ENCODE measurements around the gene COG5.

DNA sequence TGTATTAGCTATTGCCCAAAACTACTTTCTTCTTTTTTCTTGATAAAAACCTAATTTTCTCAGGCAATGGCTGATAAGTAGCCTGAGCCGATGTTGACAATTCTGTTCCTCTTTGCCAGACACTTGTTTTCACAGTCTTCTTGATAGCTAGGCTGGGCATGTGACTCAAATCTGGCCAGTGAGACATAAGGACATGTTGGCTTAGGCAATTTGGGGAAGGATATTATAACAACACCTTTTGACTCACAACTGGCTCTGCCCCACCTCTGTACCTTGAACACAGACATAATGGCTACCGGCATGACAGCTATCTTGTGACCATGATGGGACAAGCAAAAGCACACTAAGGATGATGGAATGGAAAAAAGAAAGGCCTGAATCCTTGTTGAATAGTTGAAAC lies 166.7 kb downstream of the COG5 start:
- TF ChIP-seq CEBPB (IDR thresholded peaks at IDR 0.05; ENCODE audit: low read depth, low read length) = no peak
- TF ChIP-seq POLR2A (IDR thresholded peaks at IDR 0.05; ENCODE audit: low read depth, low read length) = no peak
- TF ChIP-seq CTCF (conservative IDR thresholded peaks at IDR 0.05; ENCODE audit: low read depth, low read length) = no peak
- TF ChIP-seq RAD21 (IDR thresholded peaks at IDR 0.05; ENCODE audit: low read length) = no peak
- TF ChIP-seq MAZ (IDR thresholded peaks at IDR 0.05; ENCODE audit: borderline replicate concordance, low read depth, low read length) = no peak
- TF ChIP-seq RCOR1 (IDR thresholded peaks at IDR 0.05; ENCODE audit: insufficient replicate concordance, low read length) = no peak
- no peak for TF ChIP-seq MXI1 (IDR thresholded peaks at IDR 0.05; ENCODE audit: borderline replicate concordance, low read depth, low read length)
- no peak for TF ChIP-seq MAFK (IDR thresholded peaks at IDR 0.05; ENCODE audit: low read depth, low read length)
- TF ChIP-seq CHD1 (IDR thresholded peaks at IDR 0.05; ENCODE audit: low read depth, low read length) = no peak
- TF ChIP-seq NFE2L2 (IDR thresholded peaks at IDR 0.05; ENCODE audit: low read depth, low read length) = no peak
- TF ChIP-seq BHLHE40 (IDR thresholded peaks at IDR 0.05; ENCODE audit: low read depth, low read length) = no peak
- TF ChIP-seq, protein P1, sequence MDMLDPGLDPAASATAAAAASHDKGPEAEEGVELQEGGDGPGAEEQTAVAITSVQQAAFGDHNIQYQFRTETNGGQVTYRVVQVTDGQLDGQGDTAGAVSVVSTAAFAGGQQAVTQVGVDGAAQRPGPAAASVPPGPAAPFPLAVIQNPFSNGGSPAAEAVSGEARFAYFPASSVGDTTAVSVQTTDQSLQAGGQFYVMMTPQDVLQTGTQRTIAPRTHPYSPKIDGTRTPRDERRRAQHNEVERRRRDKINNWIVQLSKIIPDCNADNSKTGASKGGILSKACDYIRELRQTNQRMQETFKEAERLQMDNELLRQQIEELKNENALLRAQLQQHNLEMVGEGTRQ (IDR thresholded peaks at IDR 0.05; ENCODE audit: low read depth, low read length) = no peak
- TF ChIP-seq SMC3 (IDR thresholded peaks at IDR 0.05; ENCODE audit: low read depth, low read length) = no peak
- no peak for TF ChIP-seq ELK1 (IDR thresholded peaks at IDR 0.05; ENCODE audit: borderline replicate concordance, low read depth, low read length)

Measured in IMR-90 (cell line).